ENCODE data around the gene WWOX.

The WWOX gene

DNA sequence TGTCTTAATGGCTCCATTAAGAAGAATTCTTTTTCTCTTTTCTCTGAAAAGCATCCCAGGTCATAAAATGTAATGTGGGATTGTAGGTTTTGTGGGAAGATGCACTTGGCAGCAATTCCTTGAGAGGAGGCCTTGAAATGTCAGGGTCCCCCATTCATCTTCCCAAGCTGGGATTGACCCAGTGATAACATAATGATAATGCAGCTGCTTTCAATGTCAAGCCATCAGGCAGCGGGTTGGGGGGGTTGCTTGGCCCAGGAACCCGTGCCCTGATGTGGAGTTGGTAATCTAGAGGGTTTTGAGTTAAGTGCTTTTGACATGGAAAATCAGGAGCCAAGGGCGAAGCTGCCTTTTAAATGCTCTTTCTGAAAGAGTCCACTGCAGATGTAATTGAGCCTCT lies 484.0 kb downstream of the WWOX start:
- no peak for DNase-seq (ENCODE audit: low spot score)
- H3K4me3 ChIP-seq: no peak overlapping the region
- no peak overlapping the region for H3K27ac ChIP-seq
- TF ChIP-seq, protein P1, sequence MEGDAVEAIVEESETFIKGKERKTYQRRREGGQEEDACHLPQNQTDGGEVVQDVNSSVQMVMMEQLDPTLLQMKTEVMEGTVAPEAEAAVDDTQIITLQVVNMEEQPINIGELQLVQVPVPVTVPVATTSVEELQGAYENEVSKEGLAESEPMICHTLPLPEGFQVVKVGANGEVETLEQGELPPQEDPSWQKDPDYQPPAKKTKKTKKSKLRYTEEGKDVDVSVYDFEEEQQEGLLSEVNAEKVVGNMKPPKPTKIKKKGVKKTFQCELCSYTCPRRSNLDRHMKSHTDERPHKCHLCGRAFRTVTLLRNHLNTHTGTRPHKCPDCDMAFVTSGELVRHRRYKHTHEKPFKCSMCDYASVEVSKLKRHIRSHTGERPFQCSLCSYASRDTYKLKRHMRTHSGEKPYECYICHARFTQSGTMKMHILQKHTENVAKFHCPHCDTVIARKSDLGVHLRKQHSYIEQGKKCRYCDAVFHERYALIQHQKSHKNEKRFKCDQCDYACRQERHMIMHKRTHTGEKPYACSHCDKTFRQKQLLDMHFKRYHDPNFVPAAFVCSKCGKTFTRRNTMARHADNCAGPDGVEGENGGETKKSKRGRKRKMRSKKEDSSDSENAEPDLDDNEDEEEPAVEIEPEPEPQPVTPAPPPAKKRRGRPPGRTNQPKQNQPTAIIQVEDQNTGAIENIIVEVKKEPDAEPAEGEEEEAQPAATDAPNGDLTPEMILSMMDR (IDR thresholded peaks at IDR 0.05): no peak

DNA sequence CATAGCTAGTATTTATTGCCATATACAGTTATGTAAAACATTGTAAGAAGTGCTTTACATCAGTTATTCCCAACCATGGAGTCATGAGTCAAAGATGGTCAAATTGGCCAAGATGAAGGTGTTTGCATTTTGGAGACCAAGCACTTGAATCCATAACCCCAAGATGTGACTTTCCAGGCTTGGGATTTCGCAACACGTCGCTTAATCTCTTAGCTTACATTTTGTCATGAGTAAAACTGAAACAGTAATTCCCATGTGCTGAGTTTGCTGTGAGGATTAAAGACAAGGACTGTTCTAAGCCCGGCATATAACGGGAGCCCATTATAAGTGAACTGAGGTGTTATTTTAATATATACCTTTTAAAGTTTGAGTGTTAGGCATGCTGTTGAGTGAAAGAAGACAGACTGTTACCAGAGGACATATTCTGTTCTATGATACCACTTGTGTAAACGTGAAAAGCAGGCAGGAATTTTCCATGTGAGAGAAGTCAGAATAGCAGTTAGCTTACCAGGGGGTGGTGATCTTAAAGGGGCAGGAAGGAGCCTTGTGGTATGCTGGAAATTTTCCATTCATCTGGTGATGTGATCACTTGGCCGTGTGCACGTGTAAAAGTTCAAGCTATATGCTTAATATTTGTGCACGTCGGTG lies 484.9 kb downstream of the WWOX start:
- no peak overlapping the region for H3K27ac ChIP-seq
- no peak overlapping the region for H3K4me3 ChIP-seq
- DNase-seq (ENCODE audit: low spot score): no peak
- TF ChIP-seq, protein P1 (IDR thresholded peaks at IDR 0.05): no peak

DNA sequence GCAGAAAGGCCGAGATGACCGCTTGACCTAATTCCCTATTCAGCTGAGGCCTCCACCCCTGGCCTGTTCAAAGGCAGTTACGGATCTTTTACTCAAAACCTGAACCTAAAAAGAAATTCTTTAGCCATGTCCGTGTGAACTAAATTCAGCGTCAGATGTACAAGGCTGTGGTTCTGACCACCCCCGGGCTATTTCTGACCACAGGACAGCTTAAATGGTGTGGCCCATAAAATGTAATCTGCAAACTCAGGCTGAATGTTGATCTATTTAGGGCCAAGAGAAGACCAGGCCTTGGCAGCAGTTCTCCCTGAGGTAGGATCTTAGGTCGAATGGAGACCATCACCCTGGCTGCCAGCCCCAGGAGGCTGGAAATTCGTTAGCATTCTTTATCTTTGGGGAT lies 485.5 kb downstream of the WWOX start:
- DNase-seq (ENCODE audit: low spot score): no peak

DNA sequence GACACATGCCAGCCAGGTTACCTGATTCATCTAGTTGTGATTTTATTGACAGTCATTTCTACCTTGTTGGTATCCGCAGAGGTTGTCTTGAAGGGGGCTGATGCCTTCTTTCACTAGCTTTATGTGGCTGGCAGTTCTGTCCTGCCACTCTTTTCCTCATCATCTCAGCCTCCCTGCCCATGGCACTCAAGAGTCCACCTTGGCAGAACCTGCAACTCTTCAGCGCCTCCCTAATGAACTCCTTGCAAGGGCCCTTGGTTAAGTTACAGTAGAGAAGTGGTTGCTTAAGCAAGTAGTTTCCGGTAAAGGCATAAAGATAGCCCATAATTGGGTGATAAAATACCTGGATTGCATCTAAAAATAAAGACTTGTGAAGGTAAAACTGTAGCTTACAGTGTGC lies 489.9 kb downstream of the WWOX start:
- H3K4me3 ChIP-seq: no peak overlapping the region
- H3K27ac ChIP-seq: no peak overlapping the region
- TF ChIP-seq, protein P1 (IDR thresholded peaks at IDR 0.05): no peak
- DNase-seq (ENCODE audit: low spot score): no peak

More for the DNA sequence above, 485.5 kb downstream of the WWOX start:
- Histone ChIP-seq H3K4me3 (no peak overlapping the region), H3K27ac (no peak overlapping the region)
- TF ChIP-seq, protein P1 (IDR thresholded peaks at IDR 0.05): no peak

DNA sequence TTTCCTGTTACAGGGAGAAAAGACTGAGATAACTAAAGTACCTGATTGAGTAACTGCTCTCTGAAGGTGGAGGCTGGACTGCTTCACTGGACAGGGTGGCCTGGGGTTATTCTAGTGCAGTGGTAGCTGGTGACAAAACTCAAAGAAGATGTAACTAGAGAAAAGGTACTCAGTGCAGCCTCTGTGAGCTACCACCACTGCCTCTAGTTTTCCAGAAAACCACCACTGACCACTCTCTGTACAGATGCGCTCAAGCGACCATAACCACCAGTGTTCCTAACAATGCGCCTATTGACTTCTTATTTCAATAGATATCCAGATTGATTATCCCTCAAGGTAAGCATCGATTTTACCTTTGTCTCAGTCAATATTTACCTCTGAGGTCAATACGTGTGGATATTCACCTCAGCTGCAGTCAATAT lies 492.2 kb downstream of the WWOX start:
- no peak overlapping the region for H3K4me3 ChIP-seq
- DNase-seq (ENCODE audit: low spot score): no peak
- H3K27ac ChIP-seq: no peak overlapping the region
- TF ChIP-seq, protein P1 (IDR thresholded peaks at IDR 0.05): no peak

DNA sequence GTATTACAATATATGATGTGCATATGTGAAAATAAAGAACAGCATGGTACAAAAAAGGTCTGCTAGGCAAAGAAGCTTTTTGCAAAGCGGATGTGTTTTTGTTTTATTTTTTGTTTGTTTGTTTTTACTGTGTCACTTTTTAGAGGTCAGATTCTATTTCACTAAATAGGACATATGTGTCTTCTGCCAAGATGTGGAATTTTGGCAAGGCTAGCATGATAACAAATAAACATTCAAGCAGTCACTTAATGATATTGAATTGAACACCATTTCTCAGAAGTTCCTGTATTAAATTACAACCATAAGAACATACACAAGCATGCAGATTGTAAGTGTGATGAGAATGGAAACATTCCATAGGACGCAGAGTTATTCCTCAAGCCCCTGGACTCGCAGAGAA lies 492.7 kb downstream of the WWOX start:
- Histone ChIP-seq H3K27ac (no peak overlapping the region), H3K4me3 (no peak overlapping the region)
- no peak for DNase-seq (ENCODE audit: low spot score)
- TF ChIP-seq, protein P1 (IDR thresholded peaks at IDR 0.05): no peak

DNA sequence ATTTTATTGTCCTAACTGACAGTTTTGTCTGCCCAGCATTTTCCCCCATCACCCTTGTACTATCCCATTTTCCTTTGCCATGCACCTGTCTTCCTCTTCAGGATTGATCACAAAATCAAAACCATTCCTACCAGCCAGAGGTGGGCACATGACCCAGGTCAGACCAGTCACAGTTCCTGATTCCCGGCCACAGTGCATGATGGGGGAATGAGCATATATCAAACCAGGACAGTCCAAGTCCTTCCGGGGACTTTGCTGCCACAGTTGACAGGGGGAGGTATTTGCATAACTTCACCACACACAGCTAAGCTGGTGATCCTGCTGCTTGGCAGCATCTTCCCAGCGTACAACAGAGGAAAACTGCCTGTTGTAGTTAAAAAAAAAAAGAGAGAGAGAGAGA lies 493.9 kb downstream of the WWOX start:
- DNase-seq (ENCODE audit: low spot score): no peak
- TF ChIP-seq, protein P1 (IDR thresholded peaks at IDR 0.05): no peak
- H3K4me3 ChIP-seq: no peak overlapping the region
- no peak overlapping the region for H3K27ac ChIP-seq

Data from coronary artery (tissue), 2 donors.